Kidney tubule cell (primary cell): ENCODE measurements around the gene ALAD.
"Not testable (repeated sequence)": the region's sequence is repeated elsewhere in the genome, so short reads cannot be mapped to it uniquely, and the experiment has no call there.

Source experiments
- DNase-seq: peaks from one replicate; pipeline ENCODE4 v3.0.0-alpha.2; 2018; ENCODE audit warnings: low spot score

The ALAD gene

GRCh38 chr9:113373256-113373655 is 27.8 kb downstream of the ALAD start:
- DNase-seq: no peak

- DNase-seq: no peak
These were observed 29.0 kb downstream of the ALAD start for GRCh38 chr9:113372059-113372458.

GRCh38 chr9:113370806-113371325 is 30.2 kb downstream of the ALAD start:
- DNase-seq: no peak

- DNase-seq: no peak
These were observed 31.3 kb downstream of the ALAD start for GRCh38 chr9:113369855-113370140.

GRCh38 chr9:113368982-113369854 is 31.9 kb downstream of the ALAD start:
- DNase-seq: no peak

GRCh38 chr9:113368348-113368981 is 32.6 kb downstream of the ALAD start:
- no peak for DNase-seq

- DNase-seq: not testable (repeated sequence)
These were observed 35.4 kb downstream of the ALAD start for GRCh38 chr9:113365652-113366051.

GRCh38 chr9:113364951-113365350 is 36.1 kb downstream of the ALAD start:
- DNase-seq: no peak

GRCh38 chr9:113363336-113363735 is 37.7 kb downstream of the ALAD start:
- DNase-seq: no peak

- DNase-seq: no peak
These were observed 39.6 kb downstream of the ALAD start for GRCh38 chr9:113361304-113362018.

GRCh38 chr9:113360242-113360842 is 40.7 kb downstream of the ALAD start:
- no peak for DNase-seq

GRCh38 chr9:113359385-113359784 is 41.7 kb downstream of the ALAD start:
- no peak for DNase-seq

- no peak for DNase-seq
These were observed 44.3 kb downstream of the ALAD start for GRCh38 chr9:113356686-113357292.

- no peak for DNase-seq
These were observed 46.0 kb downstream of the ALAD start for GRCh38 chr9:113355040-113355596.

GRCh38 chr9:113352411-113352810 is 48.7 kb downstream of the ALAD start:
- DNase-seq: peak; percentile 63

- DNase-seq: peak; percentile 33
These were observed 49.1 kb downstream of the ALAD start for GRCh38 chr9:113352006-113352405.

- peak; percentile 30 for DNase-seq
These were observed 50.1 kb downstream of the ALAD start for GRCh38 chr9:113350937-113351336.

GRCh38 chr9:113350107-113350661 is 50.9 kb downstream of the ALAD start:
- peak; percentile 47 for DNase-seq

GRCh38 chr9:113349445-113350094 is 51.5 kb downstream of the ALAD start, which contains the start of gene BSPRY:
Gene BSPRY (plus strand): TSS chr9:113349541. CDS start chr9:113349580, 39 bp downstream.
- peak; percentile 53 for DNase-seq

- DNase-seq: no peak
These were observed 52.0 kb downstream of the ALAD start for GRCh38 chr9:113349066-113349444.

GRCh38 chr9:113348437-113348836 is 52.6 kb downstream of the ALAD start:
- no peak for DNase-seq
